VCaP (cell line): Measurements from ENCODE around the gene CLDN17.

ENCODE experiments used
- H3K27ac ChIP-seq: fragments of 450-650 bp; 2 replicates; pipeline ENCODE4 v1.5.1; 2017
- CTCF ChIP-seq: fragments of 450-650 bp; conservative IDR thresholded peaks from 2 replicates; pipeline ENCODE4 v1.5.1; 2017; ENCODE audit warnings: mild to moderate bottlenecking, moderate library complexity

CLDN17 gene

GRCh38 chr21:30117631-30118030, 49.0 kb downstream of the CLDN17 start:
- no peak overlapping the region for H3K27ac ChIP-seq
- TF ChIP-seq CTCF: no peak

- H3K27ac ChIP-seq: no peak overlapping the region
- no peak for TF ChIP-seq CTCF
Observed at GRCh38 chr21:30116479-30116878, 50.1 kb downstream of the CLDN17 start.
